GM12875 (cell line): ENCODE measurements around the gene ROPN1L.

Experiments
- H3K4me3 ChIP-seq: one replicate; pipeline ENCODE4 v1.5.1; 2011; ENCODE audit warnings: low read depth, low read length, control low read depth
- CTCF ChIP-seq: IDR thresholded peaks from 2 replicates; pipeline ENCODE4 v1.5.1; 2011; ENCODE audit warnings: low read depth, mild to moderate bottlenecking, control low read depth, inconsistent platforms, low read length, moderate library complexity, borderline replicate concordance; ENCODE audit not compliant: insufficient read depth

Gene ROPN1L

GRCh38 chr5:10502578-10502977 is 60.9 kb downstream of the ROPN1L start:
- no peak overlapping the region for H3K4me3 ChIP-seq
- no peak for TF ChIP-seq CTCF

- no peak for TF ChIP-seq CTCF
- no peak overlapping the region for H3K4me3 ChIP-seq
These were observed 61.6 kb downstream of the ROPN1L start for GRCh38 chr5:10503321-10503720.

GRCh38 chr5:10503997-10504793 is 62.5 kb downstream of the ROPN1L start:
- TF ChIP-seq CTCF = no peak

GRCh38 chr5:10505517-10506095 is 63.9 kb downstream of the ROPN1L start:
- no peak overlapping the region for H3K4me3 ChIP-seq
- TF ChIP-seq CTCF = no peak

More at GRCh38 chr5:10503997-10504793, 62.5 kb downstream of the ROPN1L start:
- H3K4me3 ChIP-seq = no peak overlapping the region

- no peak for TF ChIP-seq CTCF
- no peak overlapping the region for H3K4me3 ChIP-seq
These were observed 64.9 kb downstream of the ROPN1L start for GRCh38 chr5:10506535-10506934.

GRCh38 chr5:10507575-10508096 is 66.0 kb downstream of the ROPN1L start:
- TF ChIP-seq CTCF = no peak
- no peak overlapping the region for H3K4me3 ChIP-seq

- H3K4me3 ChIP-seq = no peak overlapping the region
- no peak for TF ChIP-seq CTCF
These were observed 67.9 kb downstream of the ROPN1L start for GRCh38 chr5:10509575-10509974.
